Activated CD4-positive, alpha-beta T cell treated with anti-CD3 and anti-CD28 coated beads for 24 hours (primary cell): Measurements from ENCODE around the gene GCC1.
"Not testable (repeated sequence)": the region's sequence is repeated elsewhere in the genome, so short reads cannot be mapped to it uniquely, and the experiment has no call there.

Source experiments
- DNase-seq, 2 donors: peaks; one replicate each; pipeline ENCODE4 v3.0.0-alpha.2; 2020; ENCODE audit warnings: low read depth in 2 of 2

Gene GCC1

GRCh38 chr7:127588697-127589482, 3.5 kb upstream of the GCC1 start:
- no peak for DNase-seq

GRCh38 chr7:127588019-127588696, 2.8 kb upstream of the GCC1 start, which contains the start of gene ARF5:
TSS of gene ARF5 (plus strand) at chr7:127588411. CDS start at chr7:127588499, 88 bp downstream.
- DNase-seq = peak; percentile 82 to 86

DNA sequence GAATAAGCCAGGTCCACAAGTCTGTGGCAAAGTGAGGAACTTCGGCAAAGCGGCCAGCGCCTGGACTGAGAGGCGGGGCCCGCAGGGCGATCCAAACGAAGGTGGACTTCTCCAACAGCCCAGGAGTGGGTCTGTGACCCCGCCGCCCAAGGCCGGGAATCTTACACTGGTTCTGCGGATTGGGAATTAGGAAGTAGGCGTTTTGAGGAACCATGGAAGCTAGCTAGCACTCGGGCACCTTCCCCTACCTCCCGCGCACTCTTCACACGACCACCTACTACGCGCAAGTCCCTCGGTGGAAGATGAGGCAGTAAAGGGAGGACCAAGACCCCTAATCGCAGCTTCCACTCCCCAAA, 2.2 kb upstream of the GCC1 start:
- no peak for DNase-seq

DNA sequence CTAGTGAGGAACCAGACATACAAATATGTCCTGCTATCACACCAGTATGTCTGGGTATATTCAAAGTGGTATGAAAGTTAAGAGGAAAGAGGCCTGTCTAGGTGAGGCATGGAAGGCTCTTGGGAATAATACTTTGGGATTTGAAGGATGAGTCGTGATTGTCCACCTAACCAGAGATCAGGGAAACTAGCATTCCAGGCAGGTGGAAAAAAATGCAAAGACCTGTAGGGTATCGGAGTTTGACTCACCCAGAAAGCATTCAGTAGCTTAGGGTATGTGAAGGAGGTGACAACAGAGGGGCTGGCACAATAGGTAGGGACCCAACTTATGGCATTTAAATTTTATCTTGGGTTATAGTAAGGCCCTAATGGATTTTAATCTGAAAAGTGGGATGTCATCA, 950 bp upstream of the GCC1 start:
- no peak for DNase-seq

GRCh38 chr7:127584648-127585043, 750 bp downstream of the GCC1 start:
- DNase-seq = no peak

- no peak for DNase-seq
These were observed 3.0 kb downstream of the GCC1 start for GRCh38 chr7:127582361-127582760.

GRCh38 chr7:127581716-127582115, 3.7 kb downstream of the GCC1 start:
- no peak for DNase-seq

DNA sequence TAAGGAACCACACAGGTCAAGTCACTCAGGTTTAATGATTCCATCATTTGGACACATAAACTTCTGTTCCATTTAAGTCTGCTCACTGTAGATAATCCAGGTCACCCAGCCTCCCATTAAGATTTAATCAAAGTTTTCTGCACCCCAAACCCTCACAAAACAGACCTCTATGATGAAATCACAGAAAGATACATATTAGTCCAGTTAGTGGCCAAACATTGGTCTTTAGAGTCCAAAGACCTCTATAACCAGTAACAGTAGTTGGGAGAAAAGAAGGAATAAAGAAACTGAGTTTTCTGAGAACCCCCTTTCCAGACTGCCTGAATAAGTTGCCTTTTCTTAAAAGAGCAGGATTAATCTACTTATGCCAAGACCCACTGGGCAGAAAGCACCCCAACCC, 4.8 kb downstream of the GCC1 start:
- DNase-seq = no peak

DNA sequence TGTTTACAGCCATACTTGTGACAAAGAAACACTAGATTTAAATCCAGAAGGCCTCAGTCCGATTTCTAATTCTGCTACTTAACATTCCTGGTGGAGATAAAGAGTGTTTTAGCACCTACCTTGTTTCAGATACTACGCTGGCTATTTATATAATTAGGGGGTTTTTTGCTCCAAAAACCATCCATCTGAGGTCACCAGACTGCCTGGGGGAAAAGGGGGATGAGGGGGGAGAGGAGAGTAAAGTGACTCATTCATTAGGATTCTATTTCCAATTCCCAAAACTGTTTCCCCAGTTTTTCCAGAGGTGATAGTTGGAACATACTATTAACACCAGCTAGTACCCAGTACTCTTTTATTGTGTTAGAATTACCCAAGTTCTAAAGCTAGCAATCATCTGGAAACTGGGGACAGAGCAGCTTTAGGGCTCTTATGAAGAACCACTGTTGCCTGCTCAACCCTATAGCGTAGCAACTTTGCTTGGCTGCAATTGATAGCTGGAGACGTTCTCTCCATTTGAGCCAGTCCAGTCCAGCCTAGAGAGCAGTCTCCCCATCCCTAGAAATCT, 6.6 kb downstream of the GCC1 start:
- no peak for DNase-seq

GRCh38 chr7:127578036-127578684, 7.2 kb downstream of the GCC1 start:
- no peak for DNase-seq

GRCh38 chr7:127571741-127572505, 13.5 kb downstream of the GCC1 start:
- no peak for DNase-seq

GRCh38 chr7:127568034-127568433, 17.4 kb downstream of the GCC1 start:
- not testable (repeated sequence) for DNase-seq

DNA sequence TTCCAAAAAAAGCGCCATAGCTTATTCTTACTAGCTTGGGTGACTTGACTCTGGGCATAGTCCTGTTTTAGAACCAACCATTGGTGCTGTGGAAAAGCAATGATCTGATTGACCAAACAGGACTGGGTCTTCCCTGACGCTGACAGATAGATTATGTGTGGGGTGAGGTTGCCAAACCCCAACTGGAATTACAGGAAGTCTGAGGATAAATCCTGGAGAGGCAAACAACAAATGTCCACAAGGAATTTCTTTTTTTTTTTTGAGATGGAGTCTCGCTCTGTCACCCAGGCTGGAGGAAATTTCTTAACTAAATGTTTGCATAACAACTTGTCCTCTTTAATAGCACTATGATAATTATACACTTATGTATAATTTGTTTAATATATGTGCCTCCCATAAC, 19.2 kb downstream of the GCC1 start:
- DNase-seq = no peak

DNA sequence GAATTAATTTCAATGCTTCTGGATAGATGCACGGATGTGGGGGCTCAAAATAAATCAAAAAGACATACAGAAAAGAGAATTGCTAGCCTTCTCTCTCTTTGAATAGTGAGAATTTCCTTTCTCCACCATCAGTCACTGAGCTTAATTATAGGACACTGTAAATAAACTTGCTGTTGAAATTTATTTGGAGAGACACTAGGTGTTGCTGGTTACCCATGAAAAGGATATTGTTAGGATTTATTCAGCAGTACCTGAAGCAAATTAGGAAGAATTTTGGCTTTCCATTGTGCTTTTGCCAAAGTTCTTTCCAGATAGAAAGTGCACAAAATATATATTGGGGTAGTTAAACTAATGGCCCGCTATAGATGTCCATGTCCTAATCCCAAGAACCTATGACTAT, 27.6 kb downstream of the GCC1 start:
- no peak for DNase-seq

DNA sequence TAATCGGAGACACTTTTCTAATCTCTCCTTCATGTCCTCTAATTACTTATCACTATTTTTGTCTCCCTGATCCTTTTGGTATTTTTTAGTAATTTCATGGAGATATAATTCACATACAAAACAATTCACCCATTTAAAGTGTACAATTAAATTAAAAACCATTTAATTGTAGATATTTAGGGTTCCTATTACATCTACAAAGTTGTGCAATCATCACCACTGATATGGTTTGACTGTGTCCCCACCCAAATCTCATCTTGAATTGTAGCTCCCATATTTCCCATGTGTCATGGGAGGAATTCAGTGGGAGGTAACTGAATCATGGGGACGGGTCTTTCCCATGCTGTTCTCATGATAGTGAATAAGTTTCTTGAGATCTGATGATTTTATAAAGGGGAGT, 29.0 kb downstream of the GCC1 start:
- no peak for DNase-seq

- no peak for DNase-seq
These were observed 33.5 kb downstream of the GCC1 start for GRCh38 chr7:127551941-127552340.

GRCh38 chr7:127550247-127550646, 35.1 kb downstream of the GCC1 start:
- no peak for DNase-seq

DNA sequence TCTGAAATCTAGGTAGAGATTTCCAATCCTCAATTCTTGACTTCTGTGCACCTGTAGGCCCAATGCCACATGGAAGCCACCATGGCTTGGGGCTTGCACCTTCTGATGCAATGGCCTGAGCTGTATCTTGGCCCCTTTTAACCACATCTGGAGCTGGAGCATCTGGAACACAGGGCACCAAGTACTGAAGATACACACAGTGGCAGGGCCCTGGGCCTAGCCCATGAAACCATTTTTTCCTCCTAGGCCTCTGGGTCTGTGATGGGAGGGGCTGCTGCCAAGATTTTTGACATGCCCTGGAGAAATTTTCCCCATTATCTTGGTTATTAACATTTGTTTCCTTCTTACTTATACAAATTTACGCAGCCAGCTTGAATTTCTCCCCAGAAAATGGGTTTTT, 39.1 kb downstream of the GCC1 start:
- no peak for DNase-seq

DNA sequence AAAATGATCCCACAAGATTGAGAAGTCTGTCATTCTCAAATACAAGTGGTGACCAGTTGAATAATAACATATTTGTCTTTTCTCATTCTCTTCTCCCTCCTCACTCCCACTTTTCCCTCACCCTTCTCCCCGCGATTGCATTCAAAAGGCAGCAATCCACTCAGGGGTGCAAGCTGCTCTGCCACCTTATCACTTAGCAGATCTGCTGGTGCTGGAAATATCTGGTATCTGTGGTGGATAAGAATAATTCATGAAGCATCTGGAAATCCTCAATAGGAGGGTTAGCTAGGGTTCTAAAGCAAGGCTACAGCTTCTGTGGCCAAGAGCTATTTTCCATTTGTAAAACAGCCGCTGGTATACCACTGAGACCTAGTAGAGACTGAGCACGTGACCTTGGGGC, 43.8 kb downstream of the GCC1 start:
- DNase-seq = no peak

GRCh38 chr7:127540461-127540860, 44.9 kb downstream of the GCC1 start:
- not testable (repeated sequence) for DNase-seq

GRCh38 chr7:127539116-127539515, 46.3 kb downstream of the GCC1 start:
- DNase-seq = no peak

DNA sequence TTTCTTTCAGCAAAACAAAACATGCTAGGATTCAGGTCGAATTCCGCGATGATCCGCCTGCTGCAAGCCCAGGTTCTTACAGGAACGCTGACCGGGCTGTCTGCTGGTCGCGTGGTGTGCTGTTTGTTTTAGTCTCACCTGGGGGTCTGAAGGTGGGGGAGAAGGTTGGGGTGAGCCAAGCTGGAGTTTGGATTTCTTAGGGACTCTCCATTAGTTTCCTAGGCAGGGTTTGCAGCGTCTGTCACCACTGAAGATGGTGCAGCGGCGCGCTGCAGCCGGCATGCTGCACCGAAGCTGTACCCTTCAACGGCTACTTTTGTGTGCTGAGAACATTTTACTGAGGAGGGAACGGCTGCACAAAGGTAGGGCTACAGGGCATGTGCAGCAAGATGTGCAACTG, 48.7 kb downstream of the GCC1 start:
- DNase-seq = no peak
